Ovary (tissue), 9 donors: Measurements from ENCODE around the gene CITED4. TPM values are rescaled to one million over a fixed set of nuclear protein-coding genes. Genes with fewer than 3 reads are reported as not detected.

ENCODE experiments used
- DNase-seq, 5 donors: peaks; one replicate each; pipeline ENCODE4 v3.0.0-alpha.2; 2019 to 2020
- H3K27ac ChIP-seq, 2 donors: fragments of 200-600 bp; one replicate each; pipeline versions ENCODE4 v1.5.1 to v1.8.0; 2019 to 2022
- H3K27me3 ChIP-seq: fragments of 200-600 bp; one replicate; pipeline ENCODE4 v1.8.0; 2022
- H3K36me3 ChIP-seq: fragments of 200-600 bp; sonication (generic); one replicate; pipeline ENCODE4 v1.5.1; 2019
- H3K4me1 ChIP-seq: one replicate; pipeline ENCODE4 v1.8.1; 2013; ENCODE audit warnings: mild to moderate bottlenecking, moderate library complexity; ENCODE audit not compliant: insufficient read depth
- H3K4me3 ChIP-seq: fragments of 200-600 bp; sonication (generic); one replicate; pipeline ENCODE4 v1.5.1; 2017
- H3K9me3 ChIP-seq, 2 donors: fragments of 200-600 bp in 1 of 2; sonication (generic) in 1 of 2; one replicate each; pipeline versions ENCODE4 v1.5.1 to v1.8.1; 2013 to 2019; ENCODE audit warnings: mild to moderate bottlenecking in 1 of 2, moderate library complexity in 1 of 2
- CTCF ChIP-seq, 3 donors: fragments of 450-650 bp in 2 of 3; fragments of 200-600 bp in 1 of 3; IDR thresholded peaks; one replicate each; pipeline versions ENCODE4 v1.5.1 to v1.8.0; 2016 to 2022; ENCODE audit warnings: antibody characterized with exemption in 3 of 3, mild to moderate bottlenecking in 1 of 3
- EP300 ChIP-seq: sonication (generic); formaldehyde crosslinking; IDR thresholded peaks from one replicate; pipeline ENCODE4 v1.6.1; 2017; ENCODE audit warnings: antibody characterized with exemption
- POLR2A ChIP-seq: fragments of 450-650 bp; IDR thresholded peaks from one replicate; pipeline ENCODE4 v1.6.1; 2017; ENCODE audit warnings: antibody characterized with exemption, mild to moderate bottlenecking, moderate library complexity
- WGBS, 3 donors: extraction: QIAGEN DNeasy Blood & Tissue Kit in 1 of 3; methylation state at CpG; one replicate each; pipeline versions ENCODE4 v1.1.5 to v1.1.7; 2013 to 2017; 5-methylcytosine and 5-hydroxymethylcytosine counted together
- intact Hi-C, 4 donors: fragments of 100-400 bp; cut with DNase I; formaldehyde crosslinking; loops; one replicate each; pipeline versions ENCODE4 v1.11.0 to v1.15.1; 2022 to 2023
- polyA plus RNA-seq, 2 donors: library from polyadenylated mRNA; stranded (reverse); fragments of 200-250 nt in 1 of 2; fragments of 350-450 nt in 1 of 2; fragmentation: Illumina TruSeq in 1 of 2; extraction: RNeasy Lipid Tissue Mini Kit (QIAGEN cat#74804) in 1 of 2; gene quantifications; one replicate each; pipeline ENCODE4 v1.2.3, GENCODE V29; 2013 to 2014
- total RNA-seq, 7 donors: library from RNA; depleted of rRNA in 2 of 7; stranded (reverse); fragments of >200 nt in 2 of 7; fragmentation: NEBNext Ultra II Directional in 3 of 7; extraction: Animal tissue kit (Norgen Biotek cat#: 25700) in 3 of 7; gene quantifications; one replicate each; pipeline versions ENCODE4 v1.1.0 to v1.2.4, GENCODE V29; 2016 to 2023
- donor health status: DM: no; HTN: no; CAD: no; lungs with moderate emphysema.
- donor health status: DM: no; HTN: no; CAD: no.
- donor health status: Bipolar disorder and iron deficiency.
- donor health status: DM: yes; HTN: yes; CAD: no.
- donor health status: DM: no; HTN: no; CAD: no.
- donor health status: DM: yes; HTN: yes; CAD: no.

The CITED4 gene
- total and polyA plus RNA-seq, 9 donors = 0.75 to 149 (median 24.2) TPM

GRCh38 chr1:40873863-40874472, 11.8 kb upstream of the CITED4 start:
- Histone ChIP-seq H3K27ac (no peak overlapping the region), H3K4me1 (no peaks in the 10 kb centered on the region), H3K27me3 (no peaks in the 10 kb centered on the region), H3K36me3 (no peaks in the 10 kb centered on the region), H3K4me3 (no peak overlapping the region), H3K9me3 (no peaks in the 10 kb centered on the region)
- 89 to 96% (median 92%) methylated on average over 7 of the region's 7 CpGs for WGBS, 3 donors
- TF ChIP-seq EP300 (no peak), POLR2A (no peak), CTCF (IDR thresholded peaks at IDR 0.05) (no peak)
- no peak for DNase-seq
- intact Hi-C loops = no loop called here

GRCh38 chr1:40872276-40872675, 10.1 kb upstream of the CITED4 start:
- intact Hi-C loops = no loop called here
- TF ChIP-seq CTCF (IDR thresholded peaks at IDR 0.05) (no peak), EP300 (no peak), POLR2A (no peak)
- no peaks in the 10 kb centered on the region for H3K9me3 ChIP-seq
- no peak overlapping the region for H3K4me3 ChIP-seq
- no peaks in the 10 kb centered on the region for H3K4me1 ChIP-seq
- no peak overlapping the region for H3K27ac ChIP-seq
- H3K27me3 ChIP-seq = no peaks in the 10 kb centered on the region
- H3K36me3 ChIP-seq = no peaks in the 10 kb centered on the region
- DNase-seq = no peak
- 72 to 83% (median 73%) methylated on average over 3 of the region's 3 CpGs for WGBS, 3 donors

GRCh38 chr1:40870135-40870728, 8.1 kb upstream of the CITED4 start:
- no peak for TF ChIP-seq EP300
- TF ChIP-seq CTCF (IDR thresholded peaks at IDR 0.05) = no peak
- TF ChIP-seq POLR2A = no peak
- Histone ChIP-seq H3K4me1 (no peaks in the 10 kb centered on the region), H3K9me3 (no peaks in the 10 kb centered on the region), H3K27me3 (no peaks in the 10 kb centered on the region), H3K4me3 (no peak overlapping the region), H3K36me3 (no peaks in the 10 kb centered on the region), H3K27ac (no peak overlapping the region)
- DNase-seq = no peak
- intact Hi-C loops = no loop called here
- WGBS, 3 donors = 67 to 98% (median 86%) methylated on average over 2 of the region's 2 CpGs

GRCh38 chr1:40868051-40868723, 6.0 kb upstream of the CITED4 start:
- Histone ChIP-seq H3K4me1 (no peaks in the 10 kb centered on the region), H3K9me3 (no peaks in the 10 kb centered on the region), H3K36me3 (no peaks in the 10 kb centered on the region), H3K27ac (no peak overlapping the region), H3K4me3 (no peak overlapping the region), H3K27me3 (no peaks in the 10 kb centered on the region)
- TF ChIP-seq POLR2A = no peak
- no peak for TF ChIP-seq CTCF (IDR thresholded peaks at IDR 0.05)
- no peak for TF ChIP-seq EP300
- WGBS, 3 donors = 75 to 82% (median 81%) methylated on average over 4 of the region's 4 CpGs
- intact Hi-C loops = loop anchor here in 1 of 4 donors (10.0 kb wide), 1 partner anchor 87 kb away; no protein-coding TSS in a partner anchor
- no peak for DNase-seq
